ENCODE data around the gene PXMP2. TPM values are rescaled to one million over a fixed set of nuclear protein-coding genes. Genes with fewer than 3 reads are reported as not detected.

Gene PXMP2
- total RNA-seq, 2 experiments from 2014 or later, result 58.1 to 103 TPM

GRCh38 chr12:132746613-132747012 is 59.2 kb downstream of the PXMP2 start:
- Histone ChIP-seq H3K4me1 (ENCODE audit: insufficient read depth, low read length, poor library complexity, severe bottlenecking) (no peaks in the 10 kb centered on the region), H3K9me2 (ENCODE audit: insufficient read depth, low read length) (no peaks in the 10 kb centered on the region), H3K4me2 (ENCODE audit: low read length) (no peak overlapping the region), H3K9me3 (ENCODE audit: low read length) (no peaks in the 10 kb centered on the region), H3K4me3 (ENCODE audit: low read depth, low read length, poor library complexity, severe bottlenecking) (no peak overlapping the region), H3K36me3 (ENCODE audit: insufficient read depth, low read length) (peaks cover 97% of the 10 kb centered on the region), H4K20me1 (ENCODE audit: insufficient read depth, low read length) (0 out of 2 replicates have a peak, but pooled peaks cover 5% of the 10 kb centered on the region), H3K27ac (ENCODE audit: low read depth, low read length, poor library complexity, severe bottlenecking) (no peak overlapping the region), H2AFZ (ENCODE audit: low read length) (no peak overlapping the region), H3K79me2 (ENCODE audit: insufficient read depth, low read depth, low read length) (peaks cover 31% of the 10 kb centered on the region; the same call in 1 of the 2 replicates)
- POLR2A ChIA-PET, result no interaction called here
- DNase-seq (ENCODE audit: low spot score), result no peak
- TF ChIP-seq, protein P1, sequence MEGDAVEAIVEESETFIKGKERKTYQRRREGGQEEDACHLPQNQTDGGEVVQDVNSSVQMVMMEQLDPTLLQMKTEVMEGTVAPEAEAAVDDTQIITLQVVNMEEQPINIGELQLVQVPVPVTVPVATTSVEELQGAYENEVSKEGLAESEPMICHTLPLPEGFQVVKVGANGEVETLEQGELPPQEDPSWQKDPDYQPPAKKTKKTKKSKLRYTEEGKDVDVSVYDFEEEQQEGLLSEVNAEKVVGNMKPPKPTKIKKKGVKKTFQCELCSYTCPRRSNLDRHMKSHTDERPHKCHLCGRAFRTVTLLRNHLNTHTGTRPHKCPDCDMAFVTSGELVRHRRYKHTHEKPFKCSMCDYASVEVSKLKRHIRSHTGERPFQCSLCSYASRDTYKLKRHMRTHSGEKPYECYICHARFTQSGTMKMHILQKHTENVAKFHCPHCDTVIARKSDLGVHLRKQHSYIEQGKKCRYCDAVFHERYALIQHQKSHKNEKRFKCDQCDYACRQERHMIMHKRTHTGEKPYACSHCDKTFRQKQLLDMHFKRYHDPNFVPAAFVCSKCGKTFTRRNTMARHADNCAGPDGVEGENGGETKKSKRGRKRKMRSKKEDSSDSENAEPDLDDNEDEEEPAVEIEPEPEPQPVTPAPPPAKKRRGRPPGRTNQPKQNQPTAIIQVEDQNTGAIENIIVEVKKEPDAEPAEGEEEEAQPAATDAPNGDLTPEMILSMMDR (conservative IDR thresholded peaks at IDR 0.05; ENCODE audit: low read length), result no peak
- no peak for TF ChIP-seq EZH2phosphoT487 (IDR thresholded peaks at IDR 0.05; ENCODE audit: borderline replicate concordance, low read depth, low read length)
- intact Hi-C loops (cut with micrococcal nuclease; ENCODE audit: unreplicated experiment), result no loop called here
- BruUV-seq (replicated peaks), result no TSS peak
- CTCF ChIA-PET (ENCODE audit: unreplicated experiment), result no interaction called here

- Histone ChIP-seq H3K9me2 (ENCODE audit: insufficient read depth, low read length) (no peaks in the 10 kb centered on the region), H3K4me2 (ENCODE audit: low read length) (no peak overlapping the region), H3K4me1 (ENCODE audit: insufficient read depth, low read length, poor library complexity, severe bottlenecking) (no peaks in the 10 kb centered on the region), H3K9me3 (ENCODE audit: low read length) (no peaks in the 10 kb centered on the region), H4K20me1 (ENCODE audit: insufficient read depth, low read length) (peaks cover 5% of the 10 kb centered on the region; the same call in 1 of the 2 replicates), H3K4me3 (ENCODE audit: low read depth, low read length, poor library complexity, severe bottlenecking) (no peak overlapping the region), H3K36me3 (ENCODE audit: insufficient read depth, low read length) (peaks cover 97% of the 10 kb centered on the region), H2AFZ (ENCODE audit: low read length) (no peak overlapping the region), H3K27ac (ENCODE audit: low read depth, low read length, poor library complexity, severe bottlenecking) (no peak overlapping the region), H3K79me2 (ENCODE audit: insufficient read depth, low read depth, low read length) (peaks cover 39% of the 10 kb centered on the region)
- no peak for DNase-seq (ENCODE audit: low spot score)
- intact Hi-C loops (cut with micrococcal nuclease; ENCODE audit: unreplicated experiment), result no loop called here
- CTCF ChIA-PET (ENCODE audit: unreplicated experiment), result interaction anchor here (0.5 kb wide), 1 partner anchor 53 kb away, joined by 3 read pairs; no protein-coding TSS in a partner anchor
- BruUV-seq (replicated peaks), result no TSS peak
- TF ChIP-seq, protein P1 (conservative IDR thresholded peaks at IDR 0.05; ENCODE audit: low read length), result no peak
- no peak for TF ChIP-seq EZH2phosphoT487 (IDR thresholded peaks at IDR 0.05; ENCODE audit: borderline replicate concordance, low read depth, low read length)
- POLR2A ChIA-PET, result interaction anchor here (0.6 kb wide), 1 partner anchor 103 kb away, joined by 5 read pairs; no protein-coding TSS in a partner anchor
Measured at GRCh38 chr12:132747395-132747794, 60.0 kb downstream of the PXMP2 start.

DNA sequence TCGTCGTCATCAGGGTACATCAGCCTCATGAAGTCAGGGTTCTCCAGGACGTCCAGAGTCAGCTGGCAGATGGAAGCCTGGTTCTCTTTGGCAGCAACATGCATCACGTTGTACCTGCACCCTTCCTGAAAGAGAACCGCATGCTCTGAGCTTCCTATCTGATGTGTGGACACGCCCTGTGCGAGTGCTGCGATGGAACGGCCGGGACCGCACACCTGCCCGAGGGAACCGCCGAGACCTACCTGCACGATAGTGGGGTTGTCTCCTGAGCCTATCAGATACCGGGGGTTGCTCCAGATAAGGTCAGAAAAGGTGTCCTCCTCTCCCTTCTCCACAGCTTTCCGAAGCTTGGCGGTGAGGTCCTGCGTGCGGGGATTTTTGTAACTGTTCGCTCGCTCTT is 60.5 kb downstream of the PXMP2 start:
- peaks cover 42% of the 10 kb centered on the region for H3K79me2 ChIP-seq (ENCODE audit: insufficient read depth, low read depth, low read length)
- BruUV-seq (replicated peaks), result no TSS peak

More for the DNA sequence above, 60.5 kb downstream of the PXMP2 start:
- no peaks in the 10 kb centered on the region for H3K4me1 ChIP-seq (ENCODE audit: insufficient read depth, low read length, poor library complexity, severe bottlenecking)
- no peak for DNase-seq (ENCODE audit: low spot score)
- no peak overlapping the region for H3K27ac ChIP-seq (ENCODE audit: low read depth, low read length, poor library complexity, severe bottlenecking)
- ChIA-PET CTCF (ENCODE audit: unreplicated experiment) (interaction anchor here (0.5 kb wide), 1 partner anchor 53 kb away, joined by 3 read pairs; no protein-coding TSS in a partner anchor), POLR2A (no interaction called here)
- H3K36me3 ChIP-seq (ENCODE audit: insufficient read depth, low read length), result peaks cover 97% of the 10 kb centered on the region
- intact Hi-C loops (cut with micrococcal nuclease; ENCODE audit: unreplicated experiment), result no loop called here
- peaks cover 5% of the 10 kb centered on the region for H4K20me1 ChIP-seq (ENCODE audit: insufficient read depth, low read length)
- H3K4me2 ChIP-seq (ENCODE audit: low read length), result no peak overlapping the region
- H2AFZ ChIP-seq (ENCODE audit: low read length), result no peak overlapping the region
- no peaks in the 10 kb centered on the region for H3K9me3 ChIP-seq (ENCODE audit: low read length)
- H3K4me3 ChIP-seq (ENCODE audit: low read depth, low read length, poor library complexity, severe bottlenecking), result no peak overlapping the region
- H3K9me2 ChIP-seq (ENCODE audit: insufficient read depth, low read length), result no peaks in the 10 kb centered on the region
- TF ChIP-seq, protein P1 (conservative IDR thresholded peaks at IDR 0.05; ENCODE audit: low read length), result no peak
- no peak for TF ChIP-seq EZH2phosphoT487 (IDR thresholded peaks at IDR 0.05; ENCODE audit: borderline replicate concordance, low read depth, low read length)
